WTC11 (cell line): ENCODE results near the gene CLCN4. TPM values are rescaled to one million over a fixed set of nuclear protein-coding genes. Genes with fewer than 3 reads are reported as not detected.

ENCODE experiments used
- ATAC-seq: fragments of 200-7000 bp; cut with Tn5 transposase; 2 replicates; pipeline ENCODE4 v1.10.0; 2021; ENCODE audit warnings: mild to moderate bottlenecking, moderate library complexity
- CTCF ChIA-PET: fragments of 300-600 bp; sonication (Branson Sonifier 250); formaldehyde crosslinking; loops from one replicate; lab custom pipeline; 2021; ENCODE audit warnings: antibody characterized with exemption; lab: Charles Lee
- POLR2A ChIA-PET: fragments of 350-600 bp; sonication (Branson Sonifier 250); formaldehyde crosslinking; loops from one replicate; lab custom pipeline; 2021; ENCODE audit warnings: antibody characterized with exemption; lab: Charles Lee
- DNase-seq: peaks from one replicate; pipeline ENCODE4 v3.0.0; 2021; ENCODE audit warnings: low spot score
- H3K27ac Mint-ChIP-seq: 2 replicates; pipeline ENCODE4 v1.8.0; 2021; ENCODE audit warnings: mixed read lengths
- H3K27me3 Mint-ChIP-seq: 2 replicates; pipeline ENCODE4 v1.8.0; 2021; ENCODE audit warnings: low read depth, mild to moderate bottlenecking, moderate library complexity, mixed read lengths
- H3K36me3 Mint-ChIP-seq: 2 replicates; pipeline ENCODE4 v1.8.0; 2021; ENCODE audit warnings: mixed read lengths
- H3K4me1 Mint-ChIP-seq: 2 replicates; pipeline ENCODE4 v1.8.0; 2022; ENCODE audit warnings: mixed read lengths
- H3K4me3 Mint-ChIP-seq: 2 replicates; pipeline ENCODE4 v1.8.0; 2021; ENCODE audit warnings: mild to moderate bottlenecking, moderate library complexity, mixed read lengths
- H3K9me3 Mint-ChIP-seq: 2 replicates; pipeline ENCODE4 v1.8.0; 2021; ENCODE audit warnings: mixed read lengths
- CREM ChIP-seq: sonication (generic); formaldehyde crosslinking; IDR thresholded peaks from 2 replicates; pipeline ENCODE4 v1.8.1; 2022; ENCODE audit warnings: mild to moderate bottlenecking, missing genetic modification reagents, moderate library complexity
- E2F4 ChIP-seq: sonication (generic); formaldehyde crosslinking; IDR thresholded peaks from 2 replicates; pipeline ENCODE4 v1.8.1; 2022; ENCODE audit warnings: low read depth, mild to moderate bottlenecking, moderate library complexity, missing genetic modification reagents, borderline replicate concordance
- EMX1 ChIP-seq: fragments of 250-450 bp; sonication (Bioruptor Pico); IDR thresholded peaks from 2 replicates; pipeline ENCODE4 v1.8.0; 2021; ENCODE audit warnings: mild to moderate bottlenecking
- ERG ChIP-seq: fragments of 250-450 bp; sonication (Bioruptor Pico); IDR thresholded peaks from 2 replicates; pipeline ENCODE4 v1.8.0; 2021; ENCODE audit warnings: mild to moderate bottlenecking
- ESRRA ChIP-seq: sonication (generic); formaldehyde crosslinking; IDR thresholded peaks from 2 replicates; pipeline ENCODE4 v1.8.1; 2022; ENCODE audit warnings: mild to moderate bottlenecking, missing genetic modification reagents, borderline replicate concordance
- FOXP1 ChIP-seq: sonication (generic); formaldehyde crosslinking; IDR thresholded peaks from 2 replicates; pipeline ENCODE4 v1.8.0; 2022; ENCODE audit warnings: missing genetic modification reagents, mild to moderate bottlenecking, moderate library complexity, borderline replicate concordance
- GTF2I ChIP-seq: fragments of 250-450 bp; sonication (Bioruptor Pico); conservative IDR thresholded peaks from 2 replicates; pipeline ENCODE4 v1.4.0; 2021; ENCODE audit warnings: mild to moderate bottlenecking
- IRF2 ChIP-seq: sonication (generic); formaldehyde crosslinking; IDR thresholded peaks from 2 replicates; pipeline ENCODE4 v1.8.0; 2022; ENCODE audit warnings: low read depth, missing genetic modification reagents, borderline replicate concordance
- NFE2L1 ChIP-seq: sonication (generic); formaldehyde crosslinking; IDR thresholded peaks from 2 replicates; pipeline ENCODE4 v1.8.1; 2023; ENCODE audit warnings: missing genetic modification reagents
- NR1H2 ChIP-seq: sonication (generic); formaldehyde crosslinking; IDR thresholded peaks from 2 replicates; pipeline ENCODE4 v1.9.0; 2021; ENCODE audit warnings: mild to moderate bottlenecking, moderate library complexity, missing genetic modification reagents
- USF1 ChIP-seq: sonication (generic); formaldehyde crosslinking; IDR thresholded peaks from 2 replicates; pipeline ENCODE4 v1.8.0; 2022; ENCODE audit warnings: mild to moderate bottlenecking, missing genetic modification reagents
- ZNF121 ChIP-seq: sonication (generic); formaldehyde crosslinking; IDR thresholded peaks from 2 replicates; pipeline ENCODE4 v1.8.0; 2023; ENCODE audit warnings: missing genetic modification reagents
- ZNF219 ChIP-seq: sonication (generic); formaldehyde crosslinking; IDR thresholded peaks from 2 replicates; pipeline ENCODE4 v1.8.0; 2023; ENCODE audit warnings: missing genetic modification reagents, mild to moderate bottlenecking, borderline replicate concordance
- ZNF396 ChIP-seq: fragments of 250-450 bp; sonication (Bioruptor Pico); IDR thresholded peaks from 2 replicates; pipeline ENCODE4 v1.8.0; 2021; ENCODE audit warnings: mild to moderate bottlenecking, moderate library complexity, borderline replicate concordance
- ZNF416 ChIP-seq: fragments of 250-450 bp; sonication (Bioruptor Pico); IDR thresholded peaks from 2 replicates; pipeline ENCODE4 v1.9.0; 2021; ENCODE audit warnings: mild to moderate bottlenecking, inconsistent platforms
- ZNF671 ChIP-seq: fragments of 250-450 bp; sonication (Bioruptor Pico); IDR thresholded peaks from 2 replicates; pipeline ENCODE4 v1.8.0; 2021; ENCODE audit warnings: mild to moderate bottlenecking
- total RNA-seq: library from RNA; stranded (reverse); gene quantifications from 3 replicates; pipeline ENCODE4 v1.2.3, GENCODE V29; 2021
- TF ChIP-seq, protein P1 (sequence below): sonication (generic); formaldehyde crosslinking; IDR thresholded peaks from 2 replicates; pipeline ENCODE4 v1.8.0; 2022; ENCODE audit warnings: missing genetic modification reagents

The CLCN4 gene
- total RNA-seq, 1 experiment from 2014 or later = 8.9 TPM

DNA sequence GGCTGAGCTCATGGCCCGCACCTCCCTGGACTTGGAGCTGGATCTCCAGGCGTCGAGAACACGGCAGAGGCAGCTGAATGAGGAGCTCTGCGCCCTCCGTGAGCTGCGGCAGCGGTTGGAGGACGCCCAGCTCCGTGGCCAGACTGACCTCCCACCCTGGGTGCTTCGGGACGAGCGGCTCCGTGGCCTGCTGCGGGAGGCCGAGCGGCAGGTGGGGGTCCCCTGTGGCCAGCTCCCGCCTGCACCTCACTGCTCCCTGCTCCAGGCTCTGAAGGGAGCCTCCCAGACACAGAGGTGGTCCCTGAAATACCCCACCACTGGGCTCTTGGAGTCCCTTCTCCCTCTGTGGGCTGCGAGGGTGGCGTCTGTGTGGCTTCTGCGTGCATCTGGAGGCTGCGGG lies 18.0 kb upstream of the CLCN4 start (continued):
- TF ChIP-seq USF1 (CRISPR knock-in tag) (no peak), ESRRA (CRISPR knock-in tag) (no peak), ZNF219 (CRISPR knock-in tag) (no peak), NR1H2 (no peak), E2F4 (no peak)

- TF ChIP-seq GTF2I (CRISPR knock-in tag) (no peak), ZNF121 (CRISPR knock-in tag) (peak; percentile 76), ERG (no peak)
- H3K36me3 Mint-ChIP-seq = peaks cover 36% of the 10 kb centered on the region
- no peak overlapping the region for H3K27ac Mint-ChIP-seq
- ChIA-PET POLR2A (no interaction called here), CTCF (no interaction called here)
- no peak overlapping the region for H3K4me3 Mint-ChIP-seq
- ATAC-seq (no peak), DNase-seq (no peak)
- no peaks in the 10 kb centered on the region for H3K27me3 Mint-ChIP-seq
- no peaks in the 10 kb centered on the region for H3K4me1 Mint-ChIP-seq
- no peaks in the 10 kb centered on the region for H3K9me3 Mint-ChIP-seq
Observed at GRCh38 chrX:10140264-10140663, 16.5 kb upstream of the CLCN4 start.

DNA sequence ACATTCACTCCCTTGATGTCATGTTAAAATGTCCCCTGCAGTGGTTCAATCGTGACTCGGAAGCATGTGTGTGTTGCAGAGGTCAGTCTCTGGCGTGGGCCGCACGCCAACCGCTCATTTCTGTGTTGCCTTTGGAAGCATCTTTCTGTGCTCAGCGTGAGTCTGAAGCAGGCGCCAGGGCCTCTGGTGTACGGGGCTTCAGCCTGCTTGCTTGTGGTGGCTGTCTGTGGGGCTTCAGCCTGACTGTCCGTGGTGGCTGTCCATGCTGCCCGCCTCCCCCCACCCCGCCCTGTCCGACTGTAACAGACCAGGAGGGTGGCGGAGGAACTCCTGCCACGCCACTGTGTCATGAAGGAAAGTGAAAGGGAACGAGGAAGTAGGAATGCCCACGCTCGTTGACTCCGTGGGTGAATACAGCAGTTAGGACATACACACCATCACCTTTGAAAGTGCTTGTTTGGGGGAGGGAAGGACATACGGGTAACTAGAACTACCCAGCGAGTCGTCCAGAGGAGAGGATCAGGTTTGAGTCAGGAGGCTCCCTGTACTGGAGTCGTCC lies 14.7 kb upstream of the CLCN4 start:
- ChIA-PET CTCF (no interaction called here), POLR2A (no interaction called here)

More for the DNA sequence above, 14.7 kb upstream of the CLCN4 start:
- DNase-seq (no peak), ATAC-seq (no peak)
- Mint-ChIP-seq H3K4me1 (no peaks in the 10 kb centered on the region), H3K27ac (peak overlapping the region; percentile 63; the same call in 1 of the 2 replicates), H3K36me3 (peaks cover 43% of the 10 kb centered on the region), H3K4me3 (no peak overlapping the region), H3K27me3 (no peaks in the 10 kb centered on the region), H3K9me3 (peaks cover 4% of the 10 kb centered on the region; the same call in 1 of the 2 replicates)
- TF ChIP-seq FOXP1 (CRISPR knock-in tag) = no peak
- no peak for TF ChIP-seq ZNF219 (CRISPR knock-in tag)
- TF ChIP-seq ZNF671 (CRISPR knock-in tag) = no peak
- TF ChIP-seq ZNF396 (CRISPR knock-in tag) = no peak
- TF ChIP-seq NFE2L1 (CRISPR knock-in tag) = no peak
- no peak for TF ChIP-seq CREM
- no peak for TF ChIP-seq EMX1
- no peak for TF ChIP-seq IRF2 (CRISPR knock-in tag)
- TF ChIP-seq ZNF416 (CRISPR knock-in tag) = no peak
- no peak for TF ChIP-seq ESRRA (CRISPR knock-in tag)
- TF ChIP-seq, protein P1, sequence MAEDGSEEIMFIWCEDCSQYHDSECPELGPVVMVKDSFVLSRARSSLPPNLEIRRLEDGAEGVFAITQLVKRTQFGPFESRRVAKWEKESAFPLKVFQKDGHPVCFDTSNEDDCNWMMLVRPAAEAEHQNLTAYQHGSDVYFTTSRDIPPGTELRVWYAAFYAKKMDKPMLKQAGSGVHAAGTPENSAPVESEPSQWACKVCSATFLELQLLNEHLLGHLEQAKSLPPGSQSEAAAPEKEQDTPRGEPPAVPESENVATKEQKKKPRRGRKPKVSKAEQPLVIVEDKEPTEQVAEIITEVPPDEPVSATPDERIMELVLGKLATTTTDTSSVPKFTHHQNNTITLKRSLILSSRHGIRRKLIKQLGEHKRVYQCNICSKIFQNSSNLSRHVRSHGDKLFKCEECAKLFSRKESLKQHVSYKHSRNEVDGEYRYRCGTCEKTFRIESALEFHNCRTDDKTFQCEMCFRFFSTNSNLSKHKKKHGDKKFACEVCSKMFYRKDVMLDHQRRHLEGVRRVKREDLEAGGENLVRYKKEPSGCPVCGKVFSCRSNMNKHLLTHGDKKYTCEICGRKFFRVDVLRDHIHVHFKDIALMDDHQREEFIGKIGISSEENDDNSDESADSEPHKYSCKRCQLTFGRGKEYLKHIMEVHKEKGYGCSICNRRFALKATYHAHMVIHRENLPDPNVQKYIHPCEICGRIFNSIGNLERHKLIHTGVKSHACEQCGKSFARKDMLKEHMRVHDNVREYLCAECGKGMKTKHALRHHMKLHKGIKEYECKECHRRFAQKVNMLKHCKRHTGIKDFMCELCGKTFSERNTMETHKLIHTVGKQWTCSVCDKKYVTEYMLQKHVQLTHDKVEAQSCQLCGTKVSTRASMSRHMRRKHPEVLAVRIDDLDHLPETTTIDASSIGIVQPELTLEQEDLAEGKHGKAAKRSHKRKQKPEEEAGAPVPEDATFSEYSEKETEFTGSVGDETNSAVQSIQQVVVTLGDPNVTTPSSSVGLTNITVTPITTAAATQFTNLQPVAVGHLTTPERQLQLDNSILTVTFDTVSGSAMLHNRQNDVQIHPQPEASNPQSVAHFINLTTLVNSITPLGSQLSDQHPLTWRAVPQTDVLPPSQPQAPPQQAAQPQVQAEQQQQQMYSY (CRISPR knock-in tag) = no peak
